Left lung (tissue), 10 donors: Measurements from ENCODE around the gene ZNF740. TPM values are rescaled to one million over a fixed set of nuclear protein-coding genes. Genes with fewer than 3 reads are reported as not detected.

Experiments
- ATAC-seq: fragments of 200-7000 bp; cut with Tn5 transposase; one replicate; pipeline ENCODE4 v1.9.1; 2020; ENCODE audit warnings: moderate library complexity
- DNase-seq, 4 donors: peaks; one replicate each; pipeline ENCODE4 v3.0.0-alpha.2; 2013 to 2020
- H3K27ac ChIP-seq, 2 donors: fragments of 200-600 bp; sonication (generic) in 1 of 2; one replicate each; pipeline versions ENCODE4 v1.5.0 to v1.8.0; 2020 to 2021
- H3K27me3 ChIP-seq, 2 donors: fragments of 200-600 bp; sonication (generic) in 1 of 2; one replicate each; pipeline versions ENCODE4 v1.5.0 to v1.8.0; 2020 to 2021
- H3K36me3 ChIP-seq, 2 donors: fragments of 200-600 bp; sonication (generic) in 1 of 2; one replicate each; pipeline versions ENCODE4 v1.5.0 to v1.8.0; 2020 to 2021
- H3K4me1 ChIP-seq, 2 donors: fragments of 200-600 bp; one replicate each; pipeline ENCODE4 v1.8.0; 2021
- H3K4me3 ChIP-seq, 2 donors: fragments of 200-600 bp; sonication (generic) in 1 of 2; one replicate each; pipeline versions ENCODE4 v1.5.0 to v1.8.0; 2020 to 2021; ENCODE audit warnings: mild to moderate bottlenecking in 1 of 2
- H3K9me3 ChIP-seq, 2 donors: fragments of 200-600 bp; sonication (generic) in 1 of 2; one replicate each; pipeline versions ENCODE4 v1.5.0 to v1.8.0; 2020 to 2021
- intact Hi-C, 2 donors: fragments of 100-400 bp; cut with DNase I; formaldehyde crosslinking; loops; one replicate each; pipeline versions ENCODE4 v1.11.2 to v1.14.2; 2022
- polyA plus RNA-seq, 6 donors: library from polyadenylated mRNA; unstranded; fragments of 120-200 nt; gene quantifications; one replicate each; pipeline ENCODE4 v1.2.1, GENCODE V29; 2013; ENCODE audit not compliant: insufficient read length in 6 of 6
- total RNA-seq, 2 donors: library from RNA; stranded (reverse); fragmentation: NEBNext Ultra II Directional; extraction: Animal tissue kit (Norgen Biotek cat#: 25700); gene quantifications; one replicate each; pipeline ENCODE4 v1.2.1, GENCODE V29; 2021
- TF ChIP-seq, protein P1 (sequence below), 2 donors: fragments of 200-600 bp; sonication (generic) in 1 of 2; IDR thresholded peaks; one replicate each; pipeline versions ENCODE4 v1.5.0 to v1.8.0; 2021; ENCODE audit warnings: antibody characterized with exemption in 2 of 2
- donor health status: DM: no; HTN: yes; CAD: no.
- donor health status: DM: no; HTN: no; CAD: no.

The ZNF740 gene
- total and polyA plus RNA-seq, 8 donors: 34.6 to 67.4 (median 62.0) TPM

DNA sequence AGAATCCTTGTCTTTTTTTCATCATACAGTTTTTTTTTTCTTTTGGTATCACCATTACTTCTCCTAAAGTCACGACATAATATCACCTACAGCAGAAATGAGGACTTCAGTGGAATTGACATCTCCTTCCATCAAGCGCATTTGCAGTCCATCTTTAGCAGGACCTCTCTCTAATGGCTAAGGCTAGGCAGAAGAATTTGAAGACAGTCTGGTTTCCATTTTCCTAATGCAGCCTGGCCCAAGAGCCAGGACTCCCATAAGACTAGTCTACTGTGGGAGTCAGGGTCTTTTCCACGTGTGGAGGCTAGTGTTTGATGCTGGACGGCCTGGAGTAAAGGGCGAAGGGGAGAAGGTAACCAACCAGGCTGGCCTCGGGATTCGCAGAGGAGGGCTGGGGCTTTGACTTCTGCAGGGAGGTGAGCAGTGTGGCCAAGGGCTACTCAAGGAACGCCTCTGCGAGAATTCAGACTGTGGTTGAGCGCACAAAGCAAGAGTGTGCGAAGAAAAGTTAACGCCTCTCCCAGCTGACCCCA lies 769 bp upstream of the ZNF740 start:
- Histone ChIP-seq H3K4me1 (peaks cover 27 to 55% of the 10 kb centered on the region in 2 donors), H3K4me3 (peak overlapping the region; percentile 67 to 81), H3K36me3 (peaks cover 0 to 26% of the 10 kb centered on the region in 2 donors), H3K27me3 (no peaks in the 10 kb centered on the region), H3K9me3 (no peaks in the 10 kb centered on the region), H3K27ac (peak overlapping the region; percentile 94 to 96)
- ATAC-seq (peak; percentile 23), DNase-seq (no peak)
- TF ChIP-seq, protein P1, sequence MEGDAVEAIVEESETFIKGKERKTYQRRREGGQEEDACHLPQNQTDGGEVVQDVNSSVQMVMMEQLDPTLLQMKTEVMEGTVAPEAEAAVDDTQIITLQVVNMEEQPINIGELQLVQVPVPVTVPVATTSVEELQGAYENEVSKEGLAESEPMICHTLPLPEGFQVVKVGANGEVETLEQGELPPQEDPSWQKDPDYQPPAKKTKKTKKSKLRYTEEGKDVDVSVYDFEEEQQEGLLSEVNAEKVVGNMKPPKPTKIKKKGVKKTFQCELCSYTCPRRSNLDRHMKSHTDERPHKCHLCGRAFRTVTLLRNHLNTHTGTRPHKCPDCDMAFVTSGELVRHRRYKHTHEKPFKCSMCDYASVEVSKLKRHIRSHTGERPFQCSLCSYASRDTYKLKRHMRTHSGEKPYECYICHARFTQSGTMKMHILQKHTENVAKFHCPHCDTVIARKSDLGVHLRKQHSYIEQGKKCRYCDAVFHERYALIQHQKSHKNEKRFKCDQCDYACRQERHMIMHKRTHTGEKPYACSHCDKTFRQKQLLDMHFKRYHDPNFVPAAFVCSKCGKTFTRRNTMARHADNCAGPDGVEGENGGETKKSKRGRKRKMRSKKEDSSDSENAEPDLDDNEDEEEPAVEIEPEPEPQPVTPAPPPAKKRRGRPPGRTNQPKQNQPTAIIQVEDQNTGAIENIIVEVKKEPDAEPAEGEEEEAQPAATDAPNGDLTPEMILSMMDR (IDR thresholded peaks at IDR 0.05): no peak
- intact Hi-C loops: no loop called here

DNA sequence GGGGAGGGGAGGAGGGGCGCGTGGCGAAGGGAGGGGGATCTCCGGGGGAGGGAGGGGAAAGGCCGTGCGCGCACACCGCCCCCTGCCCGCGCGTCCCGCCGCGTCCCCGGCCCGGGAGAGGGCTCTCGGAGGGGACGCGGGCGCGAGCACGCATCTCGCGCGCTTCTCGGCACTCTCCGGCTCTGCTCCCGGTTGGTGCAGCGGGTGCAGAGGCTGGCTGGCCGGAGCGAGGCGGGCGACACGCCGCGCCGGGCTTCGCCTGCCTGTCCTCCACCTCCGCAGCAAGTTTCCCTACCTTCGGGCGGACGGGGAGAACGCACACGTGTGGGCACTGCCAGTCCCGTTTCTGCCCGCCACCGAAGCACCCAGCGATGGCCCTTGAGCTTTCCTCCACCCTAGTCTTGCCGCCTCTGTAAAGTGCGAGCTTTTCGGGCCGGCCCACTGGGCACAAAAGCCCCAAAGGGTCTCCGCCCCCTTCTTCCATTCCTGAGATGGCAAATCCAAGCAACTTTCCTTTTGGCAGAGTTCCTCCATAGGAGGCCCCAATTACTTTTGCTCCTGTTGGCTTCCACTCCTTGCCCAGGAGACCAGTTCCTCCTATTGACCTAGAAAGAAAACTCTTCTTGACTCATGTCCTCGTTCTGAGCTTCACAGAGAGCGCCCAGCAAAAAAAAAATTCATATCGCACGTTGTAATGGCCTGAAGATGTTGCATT lies 566 bp downstream of the ZNF740 start:
- Histone ChIP-seq H3K27me3 (no peaks in the 10 kb centered on the region), H3K36me3 (peaks cover 0 to 39% of the 10 kb centered on the region in 2 donors), H3K9me3 (no peaks in the 10 kb centered on the region), H3K27ac (peak overlapping the region; percentile 94 to 96), H3K4me1 (peaks cover 19 to 46% of the 10 kb centered on the region in 2 donors), H3K4me3 (peak overlapping the region; percentile 67 to 81)
- intact Hi-C loops: no loop called here
- TF ChIP-seq, protein P1 (IDR thresholded peaks at IDR 0.05): no peak
- ATAC-seq (peak; percentile 82), DNase-seq (peak in 3 of 4 donors; percentile 73 to 93 (median 91))

DNA sequence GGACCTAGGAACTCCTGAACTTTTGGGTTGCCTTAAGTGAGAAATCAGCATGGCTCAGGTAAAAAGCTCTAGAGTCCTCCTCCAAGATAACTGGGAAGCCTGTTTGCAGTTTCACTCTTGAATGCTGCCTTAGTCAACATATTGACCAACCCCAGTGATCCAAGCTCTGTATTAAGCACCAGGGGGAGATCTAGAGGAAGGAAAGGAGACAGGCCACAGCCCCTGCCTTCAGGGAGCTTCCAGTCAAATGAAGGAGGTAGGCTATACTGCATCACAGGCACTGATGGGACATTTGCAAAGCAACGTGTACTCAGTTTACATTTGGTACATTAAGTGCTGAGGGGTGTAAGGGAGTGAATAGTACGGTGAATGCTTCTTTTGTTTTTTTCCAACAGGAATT lies 1.4 kb downstream of the ZNF740 start:
- peaks cover 0 to 48% of the 10 kb centered on the region in 2 donors for H3K36me3 ChIP-seq
- TF ChIP-seq, protein P1 (IDR thresholded peaks at IDR 0.05): no peak
- peak overlapping the region in 1 of 2 donors; percentile 81 for H3K4me3 ChIP-seq
- H3K9me3 ChIP-seq: no peaks in the 10 kb centered on the region
- DNase-seq (no peak), ATAC-seq (no peak)
- intact Hi-C loops: no loop called here
- peaks cover 19 to 46% of the 10 kb centered on the region in 2 donors for H3K4me1 ChIP-seq
- peak overlapping the region in 1 of 2 donors; percentile 96 for H3K27ac ChIP-seq
- H3K27me3 ChIP-seq: no peaks in the 10 kb centered on the region

DNA sequence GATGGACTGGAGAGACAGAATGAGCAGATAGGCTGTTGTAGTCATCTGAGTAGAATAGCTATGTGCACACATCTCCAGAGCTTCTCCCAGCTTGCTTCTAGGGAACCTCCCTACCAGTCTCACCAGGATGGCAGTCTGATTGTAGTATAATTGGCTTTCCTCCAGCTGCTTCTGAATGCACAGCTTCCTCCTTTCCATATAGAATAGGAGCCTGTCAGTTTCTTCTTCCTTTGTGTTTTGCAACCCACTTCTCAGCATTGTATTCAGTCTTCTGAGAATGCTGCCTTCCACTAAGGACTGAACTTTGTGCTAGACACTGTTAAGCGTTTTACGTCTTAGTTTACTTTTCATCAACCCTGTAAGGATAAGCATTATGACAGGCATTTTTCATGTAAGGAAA lies 2.4 kb downstream of the ZNF740 start:
- Histone ChIP-seq H3K36me3 (peaks cover 0 to 58% of the 10 kb centered on the region in 2 donors), H3K9me3 (no peaks in the 10 kb centered on the region), H3K27me3 (no peaks in the 10 kb centered on the region), H3K4me1 (peaks cover 19 to 46% of the 10 kb centered on the region in 2 donors), H3K27ac (peak overlapping the region in 1 of 2 donors; percentile 75), H3K4me3 (no peak overlapping the region)
- intact Hi-C loops: no loop called here
- ATAC-seq (no peak), DNase-seq (no peak)
- TF ChIP-seq, protein P1 (IDR thresholded peaks at IDR 0.05): no peak

DNA sequence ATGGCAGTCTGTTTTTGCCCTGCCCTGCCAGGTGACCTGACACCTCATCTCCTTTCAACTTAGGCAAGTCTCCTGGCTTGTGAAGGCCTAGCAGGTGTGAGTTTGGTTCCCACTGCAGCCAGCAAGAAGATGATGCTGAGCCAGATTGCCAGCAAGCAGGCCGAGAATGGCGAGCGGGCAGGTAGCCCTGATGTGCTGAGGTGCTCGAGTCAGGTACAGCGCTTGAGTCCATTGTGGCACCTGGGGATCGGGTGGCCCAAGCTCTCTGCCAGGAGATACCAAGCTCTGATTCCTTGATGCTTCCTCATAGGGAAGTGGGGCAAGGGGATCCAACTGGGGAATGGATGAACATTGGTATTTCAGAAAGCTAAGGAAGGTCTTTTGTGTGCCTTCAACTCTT lies 4.3 kb downstream of the ZNF740 start:
- TF ChIP-seq, protein P1 (IDR thresholded peaks at IDR 0.05): no peak
- Histone ChIP-seq H3K27me3 (no peaks in the 10 kb centered on the region), H3K4me1 (peaks cover 19 to 38% of the 10 kb centered on the region in 2 donors), H3K4me3 (no peak overlapping the region), H3K27ac (no peak overlapping the region), H3K9me3 (no peaks in the 10 kb centered on the region), H3K36me3 (peaks cover 0 to 72% of the 10 kb centered on the region in 2 donors)
- intact Hi-C loops: no loop called here
- no peak for ATAC-seq
- no peak for DNase-seq
